Smooth muscle cell (in vitro differentiated cells): ENCODE measurements around the gene NFKBIZ. TPM values are rescaled to one million over a fixed set of nuclear protein-coding genes. Genes with fewer than 3 reads are reported as not detected.

Experiments
- DNase-seq: peaks from one replicate; lab custom pipeline; 2025; ENCODE audit not compliant: unreplicated experiment; lab: John Stamatoyannopoulos, UW
- H2AFZ ChIP-seq: fragments of 200-600 bp; sonication (generic); 2 replicates; pipeline ENCODE4 v1.6.0; 2016; ENCODE audit warnings: antibody characterized with exemption, low read depth, mild to moderate bottlenecking
- H3F3A ChIP-seq: fragments of 200-600 bp; sonication (generic); 2 replicates; pipeline ENCODE4 v1.6.0; 2017; ENCODE audit warnings: antibody characterized with exemption, low read depth
- H3K27ac ChIP-seq: fragments of 200-600 bp; sonication (generic); 2 replicates; pipeline ENCODE4 v1.5.1; 2016; ENCODE audit warnings: low read depth, mild to moderate bottlenecking
- H3K27me3 ChIP-seq: fragments of 200-600 bp; sonication (generic); 2 replicates; pipeline ENCODE4 v1.6.1; 2016; ENCODE audit warnings: low read depth, mild to moderate bottlenecking
- H3K36me3 ChIP-seq: fragments of 200-600 bp; sonication (generic); 2 replicates; pipeline ENCODE4 v1.5.1; 2016; ENCODE audit warnings: low read depth
- H3K4me1 ChIP-seq: fragments of 200-600 bp; sonication (generic); 2 replicates; pipeline ENCODE4 v1.5.1; 2016; ENCODE audit warnings: low read depth
- H3K4me2 ChIP-seq: fragments of 200-600 bp; sonication (generic); 2 replicates; pipeline ENCODE4 v1.6.0; 2016; ENCODE audit warnings: mild to moderate bottlenecking
- H3K4me3 ChIP-seq: fragments of 200-600 bp; sonication (generic); 2 replicates; pipeline ENCODE4 v1.5.1; 2016; ENCODE audit warnings: mild to moderate bottlenecking
- H3K79me2 ChIP-seq: fragments of 200-600 bp; sonication (generic); 2 replicates; pipeline ENCODE4 v1.6.0; 2016; ENCODE audit warnings: low read depth, mild to moderate bottlenecking
- H3K9ac ChIP-seq: fragments of 200-600 bp; sonication (generic); 2 replicates; pipeline ENCODE4 v1.6.0; 2016; ENCODE audit warnings: low read depth
- H3K9me3 ChIP-seq: fragments of 200-600 bp; sonication (generic); replicated peaks from 2 replicates; pipeline ENCODE4 v1.5.1; 2016; ENCODE audit warnings: low read depth
- H4K20me1 ChIP-seq: fragments of 200-600 bp; sonication (generic); 2 replicates; pipeline ENCODE4 v1.6.0; 2016; ENCODE audit warnings: low read depth
- WGBS: methylation state at CpG from one replicate; pipeline ENCODE4 v1.1.7; 2016; ENCODE audit warnings: low lambda C conversion rate; 5-methylcytosine and 5-hydroxymethylcytosine counted together
- polyA plus RNA-seq: library from polyadenylated mRNA; unstranded; fragments of >200 nt; fragmentation: Nextera tagmentation; extraction: Ambion mirVana; gene quantifications from 2 replicates; pipeline ENCODE4 v1.2.1, GENCODE V29; 2016
- total RNA-seq: library from RNA; depleted of rRNA; stranded (reverse); fragments of >200 nt; gene quantifications from 2 replicates; pipeline ENCODE4 v1.2.3, GENCODE V29; 2014
- TF ChIP-seq, protein P1 (sequence below): fragments of 200-600 bp; sonication (generic); IDR thresholded peaks from 2 replicates; pipeline ENCODE4 v1.5.1; 2017; ENCODE audit warnings: borderline replicate concordance, mild to moderate bottlenecking, antibody characterized with exemption; ENCODE audit not compliant: insufficient read depth, poor library complexity, severe bottlenecking

NFKBIZ gene
- total and polyA plus RNA-seq, 2 experiments from 2014 or later = 236 to 306 TPM

DNA sequence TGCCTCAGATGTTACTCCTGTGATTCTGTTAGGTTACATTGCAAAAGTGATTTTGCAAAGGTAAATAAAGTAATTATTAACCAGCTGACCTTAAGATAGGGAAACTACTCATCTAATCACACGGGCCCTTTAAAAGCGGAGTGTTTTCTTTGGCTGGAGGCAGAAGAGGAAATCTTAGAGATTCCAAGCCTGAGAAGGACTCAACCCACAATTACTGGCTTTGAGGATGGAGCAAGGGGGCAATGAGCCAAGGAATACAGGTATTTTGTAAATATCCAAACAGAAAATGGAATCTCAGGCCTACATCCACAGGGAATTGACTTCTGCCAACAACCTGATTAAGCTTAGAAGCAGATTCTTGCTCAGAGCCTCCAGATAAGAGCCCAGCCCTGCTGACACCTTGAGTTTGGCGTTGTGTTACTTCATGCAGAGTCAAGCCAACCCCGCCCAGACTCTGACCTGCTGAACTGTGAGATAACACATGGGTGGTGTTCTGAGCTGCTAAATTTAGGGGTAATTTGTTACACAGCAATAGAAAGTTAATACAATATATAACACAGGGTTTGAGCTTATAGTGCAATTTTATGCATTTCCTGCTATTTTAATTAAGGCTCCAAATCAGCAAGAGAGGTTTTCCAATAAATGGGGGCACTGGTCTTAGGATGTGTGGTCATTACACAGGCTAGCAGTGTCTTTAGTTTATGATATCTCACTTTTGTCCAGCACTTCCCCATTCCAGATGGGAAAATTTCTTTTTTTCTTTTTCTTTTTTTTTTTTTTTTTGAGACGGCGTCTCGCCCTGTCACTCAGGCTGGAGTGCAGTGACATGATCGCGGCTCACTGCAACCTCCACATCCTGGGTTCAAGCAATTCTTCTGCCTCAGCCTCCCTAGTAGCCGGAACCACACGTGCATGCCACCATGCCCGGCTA, 19.5 kb downstream of the NFKBIZ start:
- no peak overlapping the region for H3K4me2 ChIP-seq
- DNase-seq = no peak
- 86% methylated on average over 9 of the region's 12 CpGs for WGBS

GRCh38 chr3:101870138-101870537, 20.8 kb downstream of the NFKBIZ start:
- Histone ChIP-seq H2AFZ (no peak overlapping the region), H3K4me2 (no peak overlapping the region), H3F3A (peaks cover 4% of the 10 kb centered on the region), H3K27ac (no peak overlapping the region), H3K4me1 (no peaks in the 10 kb centered on the region), H3K36me3 (no peaks in the 10 kb centered on the region), H3K27me3 (no peaks in the 10 kb centered on the region), H3K4me3 (no peak overlapping the region), H4K20me1 (no peaks in the 10 kb centered on the region), H3K9ac (no peak overlapping the region), H3K79me2 (no peaks in the 10 kb centered on the region), H3K9me3 (no peaks in the 10 kb centered on the region)
- TF ChIP-seq, protein P1, sequence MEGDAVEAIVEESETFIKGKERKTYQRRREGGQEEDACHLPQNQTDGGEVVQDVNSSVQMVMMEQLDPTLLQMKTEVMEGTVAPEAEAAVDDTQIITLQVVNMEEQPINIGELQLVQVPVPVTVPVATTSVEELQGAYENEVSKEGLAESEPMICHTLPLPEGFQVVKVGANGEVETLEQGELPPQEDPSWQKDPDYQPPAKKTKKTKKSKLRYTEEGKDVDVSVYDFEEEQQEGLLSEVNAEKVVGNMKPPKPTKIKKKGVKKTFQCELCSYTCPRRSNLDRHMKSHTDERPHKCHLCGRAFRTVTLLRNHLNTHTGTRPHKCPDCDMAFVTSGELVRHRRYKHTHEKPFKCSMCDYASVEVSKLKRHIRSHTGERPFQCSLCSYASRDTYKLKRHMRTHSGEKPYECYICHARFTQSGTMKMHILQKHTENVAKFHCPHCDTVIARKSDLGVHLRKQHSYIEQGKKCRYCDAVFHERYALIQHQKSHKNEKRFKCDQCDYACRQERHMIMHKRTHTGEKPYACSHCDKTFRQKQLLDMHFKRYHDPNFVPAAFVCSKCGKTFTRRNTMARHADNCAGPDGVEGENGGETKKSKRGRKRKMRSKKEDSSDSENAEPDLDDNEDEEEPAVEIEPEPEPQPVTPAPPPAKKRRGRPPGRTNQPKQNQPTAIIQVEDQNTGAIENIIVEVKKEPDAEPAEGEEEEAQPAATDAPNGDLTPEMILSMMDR = no peak
- DNase-seq = no peak
- 94% methylated on average over 5 of the region's 5 CpGs for WGBS

More for the DNA sequence above, 19.5 kb downstream of the NFKBIZ start:
- no peak overlapping the region for H3K9ac ChIP-seq
- peaks cover 4% of the 10 kb centered on the region for H3F3A ChIP-seq
- H3K4me1 ChIP-seq = no peaks in the 10 kb centered on the region
- H3K27ac ChIP-seq = no peak overlapping the region
- no peaks in the 10 kb centered on the region for H3K36me3 ChIP-seq
- TF ChIP-seq, protein P1 = no peak
- H3K4me3 ChIP-seq = no peak overlapping the region
- H3K27me3 ChIP-seq = no peaks in the 10 kb centered on the region
- no peaks in the 10 kb centered on the region for H3K9me3 ChIP-seq
- no peaks in the 10 kb centered on the region for H4K20me1 ChIP-seq
- no peaks in the 10 kb centered on the region for H3K79me2 ChIP-seq
- no peak overlapping the region for H2AFZ ChIP-seq

DNA sequence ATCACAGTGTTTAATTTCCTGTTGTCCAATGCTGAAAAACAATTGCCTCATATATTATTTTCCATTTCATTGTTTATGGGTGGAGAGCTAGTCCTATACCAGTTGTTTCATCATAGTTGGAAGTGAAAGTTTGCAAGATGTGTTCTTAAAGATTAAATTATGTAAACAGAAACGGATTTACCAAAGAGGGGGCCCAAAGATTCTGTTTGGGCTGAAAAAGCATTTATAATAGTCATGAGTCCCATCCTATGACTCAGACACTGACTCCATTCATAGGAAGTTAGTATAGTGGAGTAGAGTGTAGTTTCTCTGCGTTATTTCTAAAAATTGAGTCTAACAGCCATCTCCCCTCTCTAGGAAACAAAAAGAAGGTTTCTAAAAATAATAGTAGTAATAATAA, 24.3 kb downstream of the NFKBIZ start:
- Histone ChIP-seq H4K20me1 (no peaks in the 10 kb centered on the region), H3K9me3 (no peaks in the 10 kb centered on the region), H3K27me3 (no peaks in the 10 kb centered on the region), H3K27ac (peak overlapping the region; percentile 29), H3K4me1 (no peaks in the 10 kb centered on the region), H3K36me3 (no peaks in the 10 kb centered on the region), H3K9ac (no peak overlapping the region), H3F3A (peaks cover 4% of the 10 kb centered on the region), H3K79me2 (no peaks in the 10 kb centered on the region), H2AFZ (no peak overlapping the region), H3K4me3 (no peak overlapping the region), H3K4me2 (peak overlapping the region; percentile 5)
- 26% methylated on average over 2 of the region's 2 CpGs for WGBS
- DNase-seq = no peak
- TF ChIP-seq, protein P1 = no peak
